ENCODE measurements around the gene CNGB1. TPM values are rescaled to one million over a fixed set of nuclear protein-coding genes. Genes with fewer than 3 reads are reported as not detected.

CNGB1 gene
- polyA plus RNA-seq, 1 donor (not counting 4 experiments of a cell fraction or from before 2014, with no cell fraction given): 0.08 TPM

GRCh38 chr16:58002416-58002800 is 31.5 kb upstream of the CNGB1 start:
- Histone ChIP-seq H3K9me3 (ENCODE audit: control insufficient read depth, low read depth, low read length) (no peaks in the 10 kb centered on the region), H3K27ac (ENCODE audit: control insufficient read depth, insufficient read depth, low read length) (no peak overlapping the region), H4K20me1 (ENCODE audit: control insufficient read depth, extremely low read depth, insufficient read depth, low read length) (no peaks in the 10 kb centered on the region), H3K79me2 (ENCODE audit: control insufficient read depth, insufficient read depth, low read length) (peaks cover 28% of the 10 kb centered on the region), H2AFZ (ENCODE audit: control insufficient read depth, low read length) (no peak overlapping the region), H3K4me1 (ENCODE audit: control insufficient read depth, extremely low read depth, insufficient read depth, low read length) (peaks cover 29% of the 10 kb centered on the region), H3K4me2 (ENCODE audit: control insufficient read depth, extremely low read depth, insufficient read depth, low read depth, low read length) (no peak overlapping the region), H3K9me1 (ENCODE audit: control insufficient read depth, extremely low read depth, insufficient read depth, low read length) (no peaks in the 10 kb centered on the region), H3K9ac (ENCODE audit: control insufficient read depth, extremely low read depth, insufficient read depth, low read length) (no peak overlapping the region), H3K27me3 (ENCODE audit: control insufficient read depth, extremely low read depth, insufficient read depth, low read length) (no peaks in the 10 kb centered on the region), H3K36me3 (ENCODE audit: control insufficient read depth in 2 of 2, extremely low read depth in 1 of 2, insufficient read depth in 2 of 2, low read length in 2 of 2) (peaks cover 8 to 9% of the 10 kb centered on the region in 2 experiments), H3K4me3 (ENCODE audit: control insufficient read depth in 2 of 3, extremely low read depth in 1 of 3, insufficient read depth in 2 of 3, low read depth in 1 of 3, low read length in 3 of 3) (no peak overlapping the region)
- no peak for TF ChIP-seq CTCF (optimal IDR thresholded peaks at IDR 0.05 in 1 of 3, IDR thresholded peaks at IDR 0.05 in 1 of 3, conservative IDR thresholded peaks at IDR 0.05 in 1 of 3; ENCODE audit: extremely low read depth in 1 of 3, insufficient read depth in 2 of 3, low read length in 3 of 3)
- TF ChIP-seq EZH2 (IDR thresholded peaks at IDR 0.05; ENCODE audit: low read length): no peak
- FAIRE-seq: no peak
- no peak for DNase-seq (ENCODE audit: low read depth, low spot score)
- dilution Hi-C loops (cut with MboI; ENCODE audit: extremely low pct_ligation_motif_present, low sequenced_read_pairs): no loop called here

GRCh38 chr16:58001781-58002415 is 31.0 kb upstream of the CNGB1 start:
- dilution Hi-C loops (cut with MboI; ENCODE audit: extremely low pct_ligation_motif_present, low sequenced_read_pairs): no loop called here
- Histone ChIP-seq H3K9me3 (ENCODE audit: control insufficient read depth, low read depth, low read length) (no peaks in the 10 kb centered on the region), H3K36me3 (ENCODE audit: control insufficient read depth in 2 of 2, extremely low read depth in 1 of 2, insufficient read depth in 2 of 2, low read length in 2 of 2) (peaks cover 9 to 11% of the 10 kb centered on the region in 2 experiments), H4K20me1 (ENCODE audit: control insufficient read depth, extremely low read depth, insufficient read depth, low read length) (no peaks in the 10 kb centered on the region), H3K27ac (ENCODE audit: control insufficient read depth, insufficient read depth, low read length) (no peak overlapping the region), H3K4me1 (ENCODE audit: control insufficient read depth, extremely low read depth, insufficient read depth, low read length) (peaks cover 29% of the 10 kb centered on the region), H3K9ac (ENCODE audit: control insufficient read depth, extremely low read depth, insufficient read depth, low read length) (peak overlapping the region; percentile 64), H3K27me3 (ENCODE audit: control insufficient read depth, extremely low read depth, insufficient read depth, low read length) (no peaks in the 10 kb centered on the region), H2AFZ (ENCODE audit: control insufficient read depth, low read length) (no peak overlapping the region), H3K4me2 (ENCODE audit: control insufficient read depth, extremely low read depth, insufficient read depth, low read depth, low read length) (peak overlapping the region; percentile 94), H3K79me2 (ENCODE audit: control insufficient read depth, insufficient read depth, low read length) (peaks cover 23% of the 10 kb centered on the region), H3K4me3 (ENCODE audit: control insufficient read depth in 2 of 3, extremely low read depth in 1 of 3, insufficient read depth in 2 of 3, low read depth in 1 of 3, low read length in 3 of 3) (peak overlapping the region; percentile 75 to 96 (median 81)), H3K9me1 (ENCODE audit: control insufficient read depth, extremely low read depth, insufficient read depth, low read length) (no peaks in the 10 kb centered on the region)
- no peak for DNase-seq (ENCODE audit: low read depth, low spot score)
- no peak for FAIRE-seq
- TF ChIP-seq CTCF (optimal IDR thresholded peaks at IDR 0.05 in 1 of 3, IDR thresholded peaks at IDR 0.05 in 1 of 3, conservative IDR thresholded peaks at IDR 0.05 in 1 of 3; ENCODE audit: extremely low read depth in 1 of 3, insufficient read depth in 2 of 3, low read length in 3 of 3) (no peak), EZH2 (IDR thresholded peaks at IDR 0.05; ENCODE audit: low read length) (no peak)

Measured in keratinocyte (primary cell).